GM12874 (cell line): ENCODE measurements around the gene LZTS3.

Experiments
- TF ChIP-seq, protein P1 (sequence below): IDR thresholded peaks from 2 replicates; pipeline ENCODE4 v1.5.1; 2011; ENCODE audit warnings: low read depth, mild to moderate bottlenecking, control low read depth, low read length, moderate library complexity; ENCODE audit not compliant: insufficient read depth

The LZTS3 gene

GRCh38 chr20:3162080-3162611, 11.2 kb downstream of the LZTS3 start:
- TF ChIP-seq, protein P1, sequence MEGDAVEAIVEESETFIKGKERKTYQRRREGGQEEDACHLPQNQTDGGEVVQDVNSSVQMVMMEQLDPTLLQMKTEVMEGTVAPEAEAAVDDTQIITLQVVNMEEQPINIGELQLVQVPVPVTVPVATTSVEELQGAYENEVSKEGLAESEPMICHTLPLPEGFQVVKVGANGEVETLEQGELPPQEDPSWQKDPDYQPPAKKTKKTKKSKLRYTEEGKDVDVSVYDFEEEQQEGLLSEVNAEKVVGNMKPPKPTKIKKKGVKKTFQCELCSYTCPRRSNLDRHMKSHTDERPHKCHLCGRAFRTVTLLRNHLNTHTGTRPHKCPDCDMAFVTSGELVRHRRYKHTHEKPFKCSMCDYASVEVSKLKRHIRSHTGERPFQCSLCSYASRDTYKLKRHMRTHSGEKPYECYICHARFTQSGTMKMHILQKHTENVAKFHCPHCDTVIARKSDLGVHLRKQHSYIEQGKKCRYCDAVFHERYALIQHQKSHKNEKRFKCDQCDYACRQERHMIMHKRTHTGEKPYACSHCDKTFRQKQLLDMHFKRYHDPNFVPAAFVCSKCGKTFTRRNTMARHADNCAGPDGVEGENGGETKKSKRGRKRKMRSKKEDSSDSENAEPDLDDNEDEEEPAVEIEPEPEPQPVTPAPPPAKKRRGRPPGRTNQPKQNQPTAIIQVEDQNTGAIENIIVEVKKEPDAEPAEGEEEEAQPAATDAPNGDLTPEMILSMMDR = no peak

DNA sequence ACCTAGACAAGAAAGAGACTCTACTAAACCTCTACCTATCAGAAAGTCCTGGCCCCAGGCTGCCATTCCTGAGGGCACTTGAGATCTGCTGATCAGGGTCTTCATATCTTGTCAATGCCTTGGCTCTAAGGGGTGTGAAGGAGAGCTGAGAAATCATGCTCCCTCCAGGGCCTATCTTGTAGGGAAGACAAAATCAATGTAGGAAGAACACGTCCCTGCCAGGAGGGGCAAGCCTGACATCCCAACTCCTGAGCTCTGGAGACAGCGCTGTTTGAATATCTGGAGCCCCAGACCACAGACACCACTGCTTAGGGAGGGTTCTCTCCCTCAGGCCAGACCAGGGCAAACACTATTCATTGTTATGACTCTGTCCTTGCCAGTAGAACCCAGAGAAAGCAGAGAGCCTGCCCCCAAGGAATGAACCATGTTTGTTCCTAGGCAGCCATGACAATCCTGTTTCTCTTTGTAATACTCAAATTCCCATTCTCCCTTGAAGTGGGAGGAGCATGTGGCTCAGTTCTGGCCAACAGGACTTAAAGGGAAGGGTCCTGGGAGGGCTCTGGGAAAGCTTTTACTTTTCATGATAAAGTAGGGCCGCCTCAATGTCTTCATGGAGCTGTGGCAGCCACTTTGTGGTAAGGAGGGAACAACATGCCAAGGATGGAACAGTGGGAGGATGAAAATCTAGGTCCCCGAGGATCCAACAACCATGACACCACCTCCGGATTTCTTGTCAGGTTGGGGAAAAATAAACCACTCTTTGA, 11.9 kb downstream of the LZTS3 start:
- TF ChIP-seq, protein P1 = no peak

DNA sequence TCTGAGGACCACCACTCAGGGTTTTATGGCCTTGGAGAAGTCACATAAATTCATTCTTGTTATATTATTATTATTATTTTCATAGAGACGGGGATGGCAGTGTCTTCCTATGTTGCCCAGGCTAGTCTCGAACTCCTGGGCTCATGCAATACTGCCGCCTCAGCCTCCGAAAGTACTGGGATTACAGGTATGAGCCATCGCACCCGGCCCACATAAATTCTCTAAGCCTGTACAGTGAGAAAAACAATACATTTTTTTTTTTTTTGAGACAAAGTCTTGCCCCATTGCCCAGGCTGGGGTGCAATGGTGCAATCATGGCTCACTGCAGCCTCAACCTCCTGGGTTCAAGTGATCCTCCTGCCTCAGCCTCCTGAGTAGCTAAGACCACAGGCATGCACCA, 12.9 kb downstream of the LZTS3 start:
- TF ChIP-seq, protein P1 = no peak

- TF ChIP-seq, protein P1 = no peak
Measured at GRCh38 chr20:3158968-3159431, 14.3 kb downstream of the LZTS3 start.

GRCh38 chr20:3157817-3158216, 15.5 kb downstream of the LZTS3 start:
- TF ChIP-seq, protein P1 = no peak

GRCh38 chr20:3156811-3157619, 16.3 kb downstream of the LZTS3 start:
- TF ChIP-seq, protein P1 = no peak

DNA sequence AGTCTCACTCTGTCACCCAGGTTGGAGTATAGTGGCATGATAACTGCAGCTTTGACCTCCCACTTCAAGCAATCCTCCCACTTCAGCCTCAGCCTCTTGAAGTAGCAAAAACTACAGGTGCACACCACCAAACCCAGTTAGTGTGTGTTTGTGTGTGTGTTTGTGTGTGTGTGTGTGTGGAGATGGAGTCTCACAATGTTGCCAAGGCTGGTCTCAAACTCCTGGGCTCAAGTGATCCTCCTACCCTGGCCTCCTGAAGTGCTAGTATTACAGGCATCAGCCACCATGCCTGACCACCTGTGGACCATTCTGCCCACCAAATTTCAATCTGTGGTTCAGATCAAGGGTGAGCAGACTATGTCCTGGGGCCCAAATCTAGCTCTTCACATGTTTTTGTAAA, 22.4 kb downstream of the LZTS3 start:
- TF ChIP-seq, protein P1 = no peak
